MCF 10A (cell line): ENCODE data around the gene MAP3K2. TPM values are rescaled to one million over a fixed set of nuclear protein-coding genes. Genes with fewer than 3 reads are reported as not detected.

Experiments
- BruUV-seq: library from RNA; stranded (reverse); fragments of 400-500 nt; replicated peaks from 2 replicates; lab custom pipeline; 2021; lab: Mats Ljungman, UMichigan
- CTCF ChIA-PET: fragments of 300-600 bp; sonication (Branson Sonifier 250); formaldehyde crosslinking; extraction: SDS; loops from one replicate; lab custom pipeline; 2021; ENCODE audit warnings: antibody characterized with exemption, inconsistent platforms; lab: Yijun Ruan, JAX
- POLR2A ChIA-PET: fragments of 300-600, 350-650 bp; sonication (Branson Sonifier 250); formaldehyde crosslinking; extraction: SDS; loops from one replicate; lab custom pipeline; 2020; ENCODE audit warnings: antibody characterized with exemption, inconsistent platforms; lab: Yijun Ruan, JAX
- DNase-seq: peaks from one replicate; pipeline ENCODE4 v3.0.0-alpha.2; 2018; ENCODE audit not compliant: unreplicated experiment
- H3K27ac Mint-ChIP-seq: one replicate; pipeline ENCODE4 v1.8.0; 2022; ENCODE audit warnings: mild to moderate bottlenecking, low read depth, mixed read lengths; ENCODE audit not compliant: unreplicated experiment
- H3K27me3 Mint-ChIP-seq: one replicate; pipeline ENCODE4 v1.8.0; 2022; ENCODE audit warnings: mixed read lengths; ENCODE audit not compliant: insufficient read depth, unreplicated experiment
- H3K36me3 Mint-ChIP-seq: one replicate; pipeline ENCODE4 v1.8.0; 2022; ENCODE audit warnings: mild to moderate bottlenecking, moderate library complexity, mixed read lengths; ENCODE audit not compliant: insufficient read depth, unreplicated experiment
- H3K4me1 Mint-ChIP-seq: one replicate; pipeline ENCODE4 v1.8.0; 2022; ENCODE audit warnings: mixed read lengths; ENCODE audit not compliant: insufficient read depth, unreplicated experiment
- H3K4me3 Mint-ChIP-seq: one replicate; pipeline ENCODE4 v1.8.0; 2022; ENCODE audit warnings: mild to moderate bottlenecking, moderate library complexity, mixed read lengths; ENCODE audit not compliant: unreplicated experiment
- H3K9me3 Mint-ChIP-seq: one replicate; pipeline ENCODE4 v1.8.0; 2022; ENCODE audit warnings: mixed read lengths; ENCODE audit not compliant: unreplicated experiment
- intact Hi-C: fragments of 100-400 bp; cut with micrococcal nuclease; formaldehyde crosslinking; loops from 2 replicates; pipeline ENCODE4 v1.14.1; 2022
- total RNA-seq: library from RNA; stranded (reverse); gene quantifications from 2 replicates; pipeline ENCODE4 v1.2.3, GENCODE V29; 2022
- TF ChIP-seq, protein P1 (sequence below): fragments of 200-600 bp; IDR thresholded peaks from one replicate; pipeline ENCODE4 v1.8.0; 2022; ENCODE audit warnings: antibody characterized with exemption, mild to moderate bottlenecking; ENCODE audit not compliant: unreplicated experiment

MAP3K2 gene
- total RNA-seq, 1 experiment from 2014 or later: 62.9 TPM

DNA sequence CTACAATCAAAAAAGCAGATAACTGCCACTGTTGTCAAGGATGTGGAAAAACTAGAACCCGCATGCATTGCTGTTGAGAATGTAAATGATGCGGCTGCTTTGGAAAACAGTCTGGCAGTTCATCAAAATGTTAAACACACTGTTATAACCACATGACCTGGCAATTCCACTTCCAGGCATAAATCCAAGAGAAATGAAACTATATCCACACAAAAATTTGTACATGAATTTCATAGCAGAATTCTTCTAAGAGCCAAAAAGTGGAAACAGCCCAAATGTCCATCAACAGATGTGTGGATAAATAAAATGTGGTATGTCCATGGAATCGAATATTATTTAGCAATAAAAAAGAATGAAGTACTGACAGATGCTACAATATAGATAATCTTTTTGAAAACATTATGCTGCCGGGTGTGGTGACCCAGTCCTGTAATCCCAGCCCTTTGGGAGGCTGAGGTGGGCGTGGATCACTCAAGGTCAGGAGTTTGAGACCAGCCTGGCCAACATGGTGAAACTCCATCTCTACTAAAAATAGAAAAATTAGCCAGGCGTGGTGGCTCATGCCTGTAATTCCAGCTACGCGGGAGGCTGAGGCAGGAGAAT, 125.9 kb downstream of the MAP3K2 start:
- POLR2A ChIA-PET: no interaction called here
- Mint-ChIP-seq H3K4me3 (no peak overlapping the region), H3K9me3 (no peaks in the 10 kb centered on the region), H3K27me3 (no peaks in the 10 kb centered on the region), H3K27ac (no peak overlapping the region), H3K36me3 (peaks cover 61% of the 10 kb centered on the region), H3K4me1 (no peaks in the 10 kb centered on the region)
- intact Hi-C loops: no loop called here
- TF ChIP-seq, protein P1, sequence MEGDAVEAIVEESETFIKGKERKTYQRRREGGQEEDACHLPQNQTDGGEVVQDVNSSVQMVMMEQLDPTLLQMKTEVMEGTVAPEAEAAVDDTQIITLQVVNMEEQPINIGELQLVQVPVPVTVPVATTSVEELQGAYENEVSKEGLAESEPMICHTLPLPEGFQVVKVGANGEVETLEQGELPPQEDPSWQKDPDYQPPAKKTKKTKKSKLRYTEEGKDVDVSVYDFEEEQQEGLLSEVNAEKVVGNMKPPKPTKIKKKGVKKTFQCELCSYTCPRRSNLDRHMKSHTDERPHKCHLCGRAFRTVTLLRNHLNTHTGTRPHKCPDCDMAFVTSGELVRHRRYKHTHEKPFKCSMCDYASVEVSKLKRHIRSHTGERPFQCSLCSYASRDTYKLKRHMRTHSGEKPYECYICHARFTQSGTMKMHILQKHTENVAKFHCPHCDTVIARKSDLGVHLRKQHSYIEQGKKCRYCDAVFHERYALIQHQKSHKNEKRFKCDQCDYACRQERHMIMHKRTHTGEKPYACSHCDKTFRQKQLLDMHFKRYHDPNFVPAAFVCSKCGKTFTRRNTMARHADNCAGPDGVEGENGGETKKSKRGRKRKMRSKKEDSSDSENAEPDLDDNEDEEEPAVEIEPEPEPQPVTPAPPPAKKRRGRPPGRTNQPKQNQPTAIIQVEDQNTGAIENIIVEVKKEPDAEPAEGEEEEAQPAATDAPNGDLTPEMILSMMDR: no peak
- CTCF ChIA-PET: no interaction called here
- DNase-seq: no peak
- BruUV-seq: no TSS peak

DNA sequence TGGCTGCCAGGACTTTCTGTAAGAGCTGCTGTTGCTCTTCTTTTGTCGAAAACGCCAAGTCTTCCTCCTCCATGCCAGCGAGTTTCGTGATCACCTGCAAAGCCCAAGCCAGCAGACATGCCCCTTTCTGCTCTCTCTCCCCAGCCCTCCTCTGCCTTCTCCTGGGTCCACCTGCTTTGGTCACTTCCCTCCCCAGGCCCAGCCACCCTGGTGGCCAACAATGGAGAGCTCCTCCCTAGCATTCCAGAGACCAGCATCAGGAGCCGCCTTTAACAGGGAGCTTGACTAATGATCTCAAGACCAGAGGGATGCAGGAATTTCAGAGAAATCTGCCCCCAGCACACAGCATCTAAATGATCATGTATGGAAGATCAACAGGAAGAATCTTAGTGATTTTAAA, 128.4 kb downstream of the MAP3K2 start:
- Mint-ChIP-seq H3K27ac (no peak overlapping the region), H3K27me3 (no peaks in the 10 kb centered on the region), H3K4me3 (no peak overlapping the region), H3K9me3 (no peaks in the 10 kb centered on the region), H3K4me1 (peaks cover 10% of the 10 kb centered on the region), H3K36me3 (peaks cover 49% of the 10 kb centered on the region)
- no peak for DNase-seq
- intact Hi-C loops: no loop called here
- CTCF ChIA-PET: interaction anchor here (0.6 kb wide), 1 partner anchor 67 kb away, joined by 3 read pairs; no protein-coding TSS in a partner anchor
- POLR2A ChIA-PET: no interaction called here
- no TSS peak for BruUV-seq
- TF ChIP-seq, protein P1: no peak

DNA sequence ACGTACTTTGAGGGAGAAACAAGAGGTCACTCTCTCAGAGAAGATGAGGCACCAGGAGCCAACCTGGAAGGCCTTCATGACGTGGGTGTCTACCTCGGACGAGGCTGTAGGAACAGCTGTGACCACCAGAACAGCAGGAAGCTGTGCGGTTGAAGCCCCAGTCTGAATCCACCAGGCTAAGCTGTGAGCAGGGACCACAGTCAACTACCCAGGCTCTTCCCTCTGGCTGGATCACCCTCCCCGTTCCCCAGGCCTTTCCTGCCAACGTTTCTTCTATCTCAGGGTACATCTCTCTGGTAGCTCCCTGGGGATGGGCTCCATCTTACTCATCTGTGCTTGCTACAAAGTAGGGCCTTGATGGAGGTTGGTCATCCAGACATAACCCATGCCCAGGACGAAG, 130.9 kb downstream of the MAP3K2 start:
- H3K4me3 Mint-ChIP-seq: no peak overlapping the region
- H3K4me1 Mint-ChIP-seq: peaks cover 13% of the 10 kb centered on the region
- H3K27me3 Mint-ChIP-seq: no peaks in the 10 kb centered on the region
- ChIA-PET CTCF (no interaction called here), POLR2A (no interaction called here)
- intact Hi-C loops: no loop called here
- H3K9me3 Mint-ChIP-seq: no peaks in the 10 kb centered on the region
- no peak overlapping the region for H3K27ac Mint-ChIP-seq
- TF ChIP-seq, protein P1: no peak
- no peak for DNase-seq
- no TSS peak for BruUV-seq
- peaks cover 39% of the 10 kb centered on the region for H3K36me3 Mint-ChIP-seq

DNA sequence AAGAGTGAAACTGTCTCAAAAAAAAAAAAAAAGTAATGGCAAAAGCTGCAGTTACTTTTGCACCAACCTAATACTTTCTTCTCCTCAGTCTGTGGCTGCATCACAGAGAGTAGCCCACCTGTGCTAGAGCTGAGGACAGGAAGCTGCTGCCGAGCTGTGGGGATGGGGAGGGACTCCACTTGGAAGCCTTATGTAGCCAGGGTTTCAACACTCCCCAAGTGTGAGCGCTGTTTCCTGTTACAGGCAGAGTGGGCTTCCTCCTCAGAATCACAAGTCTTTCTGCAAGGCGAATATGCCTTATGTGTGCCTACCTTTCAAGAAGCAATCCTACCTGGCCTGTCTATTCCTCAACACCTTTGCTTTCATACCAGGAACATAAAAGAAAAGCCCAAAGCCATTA, 131.4 kb downstream of the MAP3K2 start:
- CTCF ChIA-PET: interaction anchor here (0.8 kb wide), 1 partner anchor 120 kb away, joined by 4 read pairs; no protein-coding TSS in a partner anchor
- no peak for DNase-seq
- no TSS peak for BruUV-seq
- intact Hi-C loops: no loop called here
- no peaks in the 10 kb centered on the region for H3K27me3 Mint-ChIP-seq
- H3K9me3 Mint-ChIP-seq: no peaks in the 10 kb centered on the region
- no peak overlapping the region for H3K4me3 Mint-ChIP-seq
- peaks cover 13% of the 10 kb centered on the region for H3K4me1 Mint-ChIP-seq
- TF ChIP-seq, protein P1: no peak
- H3K36me3 Mint-ChIP-seq: peaks cover 39% of the 10 kb centered on the region
- H3K27ac Mint-ChIP-seq: no peak overlapping the region
- POLR2A ChIA-PET: interaction anchor here (0.5 kb wide), 1 partner anchor 39 kb away, joined by 4 read pairs; no protein-coding TSS in a partner anchor
